ENCODE results near the gene BSN.

GRCh38 chr3:49529567-49529966 is 24.7 kb upstream of the BSN start:
- TF ChIP-seq CTCF (conservative IDR thresholded peaks at IDR 0.05 in 1 of 2, IDR thresholded peaks at IDR 0.05 in 1 of 2; ENCODE audit: low read depth in 1 of 2, low read length in 2 of 2) (no peak), EZH2 (IDR thresholded peaks at IDR 0.05; ENCODE audit: low read length, missing control alignments) (no peak)

All from fibroblast of lung (primary cell).